GM21360 (cell line): ENCODE data around the gene ZNFX1.

Experiments used
- ATAC-seq: cut with Tn5 transposase; IDR thresholded peaks from one replicate; pipeline ENCODE4 v1.9.1; 2021; ENCODE audit warnings: mild to moderate bottlenecking, moderate library complexity; ENCODE audit not compliant: unreplicated experiment

Gene ZNFX1

GRCh38 chr20:49293122-49293521, 15.3 kb upstream of the ZNFX1 start:
- no peak for ATAC-seq

GRCh38 chr20:49292010-49292409, 14.2 kb upstream of the ZNFX1 start:
- no peak for ATAC-seq

- ATAC-seq: no peak
Measured at GRCh38 chr20:49291200-49291599, 13.3 kb upstream of the ZNFX1 start.

- no peak for ATAC-seq
Measured at GRCh38 chr20:49290608-49291191, 12.8 kb upstream of the ZNFX1 start.

GRCh38 chr20:49288784-49289696, 11.2 kb upstream of the ZNFX1 start:
- ATAC-seq: no peak

GRCh38 chr20:49288250-49288751, 10.4 kb upstream of the ZNFX1 start:
- no peak for ATAC-seq

GRCh38 chr20:49287555-49288249, 9.8 kb upstream of the ZNFX1 start:
- ATAC-seq: no peak

- ATAC-seq: no peak
Measured at GRCh38 chr20:49286689-49287551, 9.1 kb upstream of the ZNFX1 start.

- no peak for ATAC-seq
Measured at GRCh38 chr20:49285813-49286494, 8.1 kb upstream of the ZNFX1 start.

GRCh38 chr20:49285233-49285668, 7.4 kb upstream of the ZNFX1 start:
- no peak for ATAC-seq

- no peak for ATAC-seq
Measured at GRCh38 chr20:49284818-49285217, 7.0 kb upstream of the ZNFX1 start.

GRCh38 chr20:49283703-49284625, 6.1 kb upstream of the ZNFX1 start:
- no peak for ATAC-seq

GRCh38 chr20:49283176-49283702, 5.4 kb upstream of the ZNFX1 start:
- ATAC-seq: no peak

GRCh38 chr20:49282584-49283171, 4.8 kb upstream of the ZNFX1 start:
- ATAC-seq: no peak

GRCh38 chr20:49281913-49282467, 4.1 kb upstream of the ZNFX1 start:
- no peak for ATAC-seq

GRCh38 chr20:49281059-49281912, 3.4 kb upstream of the ZNFX1 start:
- ATAC-seq: no peak

GRCh38 chr20:49280463-49281058, 2.7 kb upstream of the ZNFX1 start:
- no peak for ATAC-seq
